ENCODE data around the gene OGFR. TPM values are rescaled to one million over a fixed set of nuclear protein-coding genes. Genes with fewer than 3 reads are reported as not detected.

OGFR gene
- total RNA-seq, 2 experiments from 2014 or later, result 54.5 to 56.0 TPM

DNA sequence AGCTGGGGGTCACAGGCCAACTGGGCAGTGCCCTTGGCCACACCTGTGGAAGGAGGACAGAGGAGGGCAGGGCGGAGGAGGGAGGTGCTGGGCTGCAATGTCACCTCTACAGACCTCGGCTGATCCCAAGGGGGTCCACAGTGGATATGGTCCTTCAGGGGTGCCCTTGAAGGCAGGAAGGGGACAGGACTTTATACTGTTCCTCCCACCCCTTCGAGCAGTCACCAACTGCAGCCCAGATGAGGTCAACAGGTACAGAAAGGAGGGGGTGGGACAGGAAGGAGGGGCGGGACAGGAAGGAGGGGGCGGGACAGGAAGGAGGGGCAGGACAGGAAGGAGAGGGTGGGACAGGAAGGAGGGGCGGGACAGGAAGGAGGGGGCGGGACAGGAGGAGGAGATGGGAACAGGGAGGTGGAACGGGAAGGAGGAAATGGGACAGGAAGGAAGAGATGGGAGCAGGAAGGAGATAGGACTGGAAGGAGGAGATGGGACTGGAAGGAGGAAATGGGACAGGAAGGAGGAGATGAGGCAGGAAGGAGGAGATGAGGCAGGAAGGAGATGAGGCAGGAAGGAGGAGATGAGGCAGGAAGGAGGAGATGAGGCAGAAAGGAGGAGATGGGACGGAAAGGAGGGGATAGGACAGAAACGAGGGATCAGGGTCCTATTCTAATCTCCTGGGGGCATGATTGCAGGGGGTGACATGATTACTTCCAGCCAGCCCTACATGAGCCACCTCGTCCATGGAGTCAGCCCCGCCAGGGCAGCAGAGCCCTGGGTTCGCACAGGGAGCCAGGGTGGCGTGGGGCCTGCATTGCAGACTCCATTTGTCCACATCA lies 27.7 kb upstream of the OGFR start:
- H3K9me3 Mint-ChIP-seq, result no peaks in the 10 kb centered on the region
- intact Hi-C loops (cut with DNase I, micrococcal nuclease), result loop anchor here (1.0 to 2.0 kb wide), 3 partner anchors 16 to 36 kb away; no protein-coding TSS in a partner anchor
- Histone ChIP-seq H3K4me3 (ENCODE audit: low read length) (peak overlapping the region; percentile 23), H3K4me1 (ENCODE audit: insufficient read depth, low read length) (peaks cover 59% of the 10 kb centered on the region), H3K27me3 (ENCODE audit: control insufficient read depth in 1 of 2, insufficient read depth in 2 of 2, low read length in 2 of 2) (no peaks in the 10 kb centered on the region), H3K9me3 (ENCODE audit: control insufficient read depth in 1 of 2, insufficient read depth in 1 of 2, low read length in 2 of 2) (peaks cover 0 to 9% of the 10 kb centered on the region in 2 experiments), H3K27ac (ENCODE audit: low read depth in 1 of 2, low read length in 2 of 2) (peak overlapping the region; percentile 77 to 89), H3K36me3 (ENCODE audit: insufficient read depth, low read length) (no peaks in the 10 kb centered on the region)
- H3K27me3 Mint-ChIP-seq, result no peaks in the 10 kb centered on the region
- peak; percentile 82 for ATAC-seq (ENCODE audit: poor library complexity)
- peak overlapping the region; percentile 74 for H3K4me3 Mint-ChIP-seq
- TF ChIP-seq, protein P1, sequence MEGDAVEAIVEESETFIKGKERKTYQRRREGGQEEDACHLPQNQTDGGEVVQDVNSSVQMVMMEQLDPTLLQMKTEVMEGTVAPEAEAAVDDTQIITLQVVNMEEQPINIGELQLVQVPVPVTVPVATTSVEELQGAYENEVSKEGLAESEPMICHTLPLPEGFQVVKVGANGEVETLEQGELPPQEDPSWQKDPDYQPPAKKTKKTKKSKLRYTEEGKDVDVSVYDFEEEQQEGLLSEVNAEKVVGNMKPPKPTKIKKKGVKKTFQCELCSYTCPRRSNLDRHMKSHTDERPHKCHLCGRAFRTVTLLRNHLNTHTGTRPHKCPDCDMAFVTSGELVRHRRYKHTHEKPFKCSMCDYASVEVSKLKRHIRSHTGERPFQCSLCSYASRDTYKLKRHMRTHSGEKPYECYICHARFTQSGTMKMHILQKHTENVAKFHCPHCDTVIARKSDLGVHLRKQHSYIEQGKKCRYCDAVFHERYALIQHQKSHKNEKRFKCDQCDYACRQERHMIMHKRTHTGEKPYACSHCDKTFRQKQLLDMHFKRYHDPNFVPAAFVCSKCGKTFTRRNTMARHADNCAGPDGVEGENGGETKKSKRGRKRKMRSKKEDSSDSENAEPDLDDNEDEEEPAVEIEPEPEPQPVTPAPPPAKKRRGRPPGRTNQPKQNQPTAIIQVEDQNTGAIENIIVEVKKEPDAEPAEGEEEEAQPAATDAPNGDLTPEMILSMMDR (IDR thresholded peaks at IDR 0.05), result no peak
- no peaks in the 10 kb centered on the region for H3K36me3 Mint-ChIP-seq (ENCODE audit: low read depth)
- peak overlapping the region; percentile 92 for H3K27ac Mint-ChIP-seq
- peak; percentile 29 to 89 (median 66) for DNase-seq
- ChIA-PET POLR2A (interaction anchor here (0.7 to 1.8 kb wide), 2 partner anchors 17 to 37 kb away, joined by 4 to 11 read pairs; no protein-coding TSS in a partner anchor), CTCF (no interaction called here)
- H3K4me1 Mint-ChIP-seq (ENCODE audit: low read depth), result peaks cover 58% of the 10 kb centered on the region

DNA sequence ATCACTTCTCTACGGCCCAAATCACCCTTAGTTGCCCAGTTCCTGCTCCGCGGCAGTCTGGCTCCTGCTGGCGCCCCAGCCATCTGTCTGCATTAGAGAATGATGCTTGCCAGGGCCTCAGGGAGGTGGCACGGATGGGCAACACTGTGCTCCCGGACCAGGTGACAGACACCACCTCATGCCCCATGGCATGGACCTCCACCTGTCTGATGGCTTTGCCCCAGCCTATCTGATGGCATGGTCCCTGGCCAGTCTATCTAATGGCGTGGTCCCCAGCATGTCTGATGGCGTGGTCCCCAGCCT lies 27.2 kb upstream of the OGFR start:
- peak overlapping the region; percentile 7 to 18 for H3K27ac ChIP-seq (ENCODE audit: low read depth in 1 of 2, low read length in 2 of 2)
- peaks cover 0 to 9% of the 10 kb centered on the region in 2 experiments for H3K9me3 ChIP-seq (ENCODE audit: control insufficient read depth in 1 of 2, insufficient read depth in 1 of 2, low read length in 2 of 2)
- no peak for DNase-seq
- H3K9me3 Mint-ChIP-seq, result no peaks in the 10 kb centered on the region
- H3K27me3 ChIP-seq (ENCODE audit: control insufficient read depth in 1 of 2, insufficient read depth in 2 of 2, low read length in 2 of 2), result no peaks in the 10 kb centered on the region
- peaks cover 54% of the 10 kb centered on the region for H3K4me1 ChIP-seq (ENCODE audit: insufficient read depth, low read length)
- H3K36me3 Mint-ChIP-seq (ENCODE audit: low read depth), result no peaks in the 10 kb centered on the region
- CTCF ChIA-PET, result no interaction called here
- intact Hi-C loops (cut with DNase I, micrococcal nuclease), result loop anchor here (1.0 to 2.0 kb wide), 3 partner anchors 16 to 37 kb away; no protein-coding TSS in a partner anchor
- TF ChIP-seq, protein P1 (IDR thresholded peaks at IDR 0.05), result no peak
- ATAC-seq (ENCODE audit: poor library complexity), result no peak
- H3K36me3 ChIP-seq (ENCODE audit: insufficient read depth, low read length), result no peaks in the 10 kb centered on the region
- peak overlapping the region; percentile 92 for H3K27ac Mint-ChIP-seq
- H3K4me1 Mint-ChIP-seq (ENCODE audit: low read depth), result peaks cover 56% of the 10 kb centered on the region
- POLR2A ChIA-PET, result no interaction called here
- no peaks in the 10 kb centered on the region for H3K27me3 Mint-ChIP-seq
- H3K4me3 Mint-ChIP-seq, result no peak overlapping the region
- H3K4me3 ChIP-seq (ENCODE audit: low read length), result no peak overlapping the region

DNA sequence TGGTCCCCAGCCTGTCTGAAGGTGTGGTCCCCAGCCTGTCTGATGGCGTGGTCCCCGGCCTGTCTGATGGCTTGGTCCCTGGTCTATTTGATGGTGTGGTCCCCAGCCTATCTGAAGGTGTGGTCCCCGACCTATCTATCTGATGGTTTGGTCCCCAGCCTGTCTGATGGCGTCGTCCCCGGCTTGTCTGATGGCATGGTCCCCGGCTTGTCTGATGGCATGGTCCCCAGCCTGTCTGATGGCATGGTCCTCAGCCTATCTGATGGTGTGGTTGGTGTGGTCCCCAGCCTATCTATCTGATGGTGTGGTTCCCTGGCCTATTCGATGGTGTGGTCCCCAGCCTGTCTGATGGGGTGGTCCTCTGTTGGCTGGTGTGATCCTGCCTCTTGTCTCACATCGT lies 26.6 kb upstream of the OGFR start:
- Mint-ChIP-seq H3K27ac (peak overlapping the region; percentile 24), H3K9me3 (no peaks in the 10 kb centered on the region), H3K4me3 (no peak overlapping the region), H3K36me3 (ENCODE audit: low read depth) (no peaks in the 10 kb centered on the region), H3K4me1 (ENCODE audit: low read depth) (peaks cover 56% of the 10 kb centered on the region), H3K27me3 (no peaks in the 10 kb centered on the region)
- TF ChIP-seq, protein P1 (IDR thresholded peaks at IDR 0.05), result no peak
- POLR2A ChIA-PET, result no interaction called here
- no peaks in the 10 kb centered on the region for H3K27me3 ChIP-seq (ENCODE audit: control insufficient read depth in 1 of 2, insufficient read depth in 2 of 2, low read length in 2 of 2)
- no peak overlapping the region for H3K4me3 ChIP-seq (ENCODE audit: low read length)
- ATAC-seq (ENCODE audit: poor library complexity) (no peak), DNase-seq (no peak)
- H3K4me1 ChIP-seq (ENCODE audit: insufficient read depth, low read length), result peaks cover 53% of the 10 kb centered on the region
- CTCF ChIA-PET, result no interaction called here
- no peaks in the 10 kb centered on the region for H3K36me3 ChIP-seq (ENCODE audit: insufficient read depth, low read length)
- peaks cover 0 to 9% of the 10 kb centered on the region in 2 experiments for H3K9me3 ChIP-seq (ENCODE audit: control insufficient read depth in 1 of 2, insufficient read depth in 1 of 2, low read length in 2 of 2)
- intact Hi-C loops (cut with DNase I, micrococcal nuclease), result no loop called here
- H3K27ac ChIP-seq (ENCODE audit: low read depth in 1 of 2, low read length in 2 of 2), result no peak overlapping the region

Measured in CD4-positive, alpha-beta T cell (primary cell).